Smooth muscle cell (in vitro differentiated cells): ENCODE measurements around the gene EDA. TPM values are rescaled to one million over a fixed set of nuclear protein-coding genes. Genes with fewer than 3 reads are reported as not detected.

ENCODE experiments used
- DNase-seq: peaks from one replicate; lab custom pipeline; 2025; ENCODE audit not compliant: unreplicated experiment; lab: John Stamatoyannopoulos, UW
- H2AFZ ChIP-seq: fragments of 200-600 bp; sonication (generic); 2 replicates; pipeline ENCODE4 v1.6.0; 2016; ENCODE audit warnings: antibody characterized with exemption, low read depth, mild to moderate bottlenecking
- H3F3A ChIP-seq: fragments of 200-600 bp; sonication (generic); 2 replicates; pipeline ENCODE4 v1.6.0; 2017; ENCODE audit warnings: antibody characterized with exemption, low read depth
- H3K27ac ChIP-seq: fragments of 200-600 bp; sonication (generic); 2 replicates; pipeline ENCODE4 v1.5.1; 2016; ENCODE audit warnings: low read depth, mild to moderate bottlenecking
- H3K27me3 ChIP-seq: fragments of 200-600 bp; sonication (generic); 2 replicates; pipeline ENCODE4 v1.6.1; 2016; ENCODE audit warnings: low read depth, mild to moderate bottlenecking
- H3K36me3 ChIP-seq: fragments of 200-600 bp; sonication (generic); 2 replicates; pipeline ENCODE4 v1.5.1; 2016; ENCODE audit warnings: low read depth
- H3K4me1 ChIP-seq: fragments of 200-600 bp; sonication (generic); 2 replicates; pipeline ENCODE4 v1.5.1; 2016; ENCODE audit warnings: low read depth
- H3K4me2 ChIP-seq: fragments of 200-600 bp; sonication (generic); 2 replicates; pipeline ENCODE4 v1.6.0; 2016; ENCODE audit warnings: mild to moderate bottlenecking
- H3K4me3 ChIP-seq: fragments of 200-600 bp; sonication (generic); 2 replicates; pipeline ENCODE4 v1.5.1; 2016; ENCODE audit warnings: mild to moderate bottlenecking
- H3K79me2 ChIP-seq: fragments of 200-600 bp; sonication (generic); 2 replicates; pipeline ENCODE4 v1.6.0; 2016; ENCODE audit warnings: low read depth, mild to moderate bottlenecking
- H3K9ac ChIP-seq: fragments of 200-600 bp; sonication (generic); 2 replicates; pipeline ENCODE4 v1.6.0; 2016; ENCODE audit warnings: low read depth
- H3K9me3 ChIP-seq: fragments of 200-600 bp; sonication (generic); replicated peaks from 2 replicates; pipeline ENCODE4 v1.5.1; 2016; ENCODE audit warnings: low read depth
- H4K20me1 ChIP-seq: fragments of 200-600 bp; sonication (generic); 2 replicates; pipeline ENCODE4 v1.6.0; 2016; ENCODE audit warnings: low read depth
- CTCF ChIP-seq: fragments of 200-600 bp; sonication (generic); IDR thresholded peaks from 2 replicates; pipeline ENCODE4 v1.5.1; 2017; ENCODE audit warnings: borderline replicate concordance, mild to moderate bottlenecking, antibody characterized with exemption; ENCODE audit not compliant: insufficient read depth, poor library complexity, severe bottlenecking
- WGBS: methylation state at CpG from one replicate; pipeline ENCODE4 v1.1.7; 2016; ENCODE audit warnings: low lambda C conversion rate; 5-methylcytosine and 5-hydroxymethylcytosine counted together
- polyA plus RNA-seq: library from polyadenylated mRNA; unstranded; fragments of >200 nt; fragmentation: Nextera tagmentation; extraction: Ambion mirVana; gene quantifications from 2 replicates; pipeline ENCODE4 v1.2.1, GENCODE V29; 2016
- total RNA-seq: library from RNA; depleted of rRNA; stranded (reverse); fragments of >200 nt; gene quantifications from 2 replicates; pipeline ENCODE4 v1.2.3, GENCODE V29; 2014

The EDA gene
- total and polyA plus RNA-seq, 2 experiments from 2014 or later: 2.0 TPM; not detected in 1

- no peaks in the 10 kb centered on the region for H3K9me3 ChIP-seq
- 68% methylated on average over 1 of the region's 1 CpG for WGBS
These were observed 132.1 kb downstream of the EDA start for GRCh38 chrX:69748055-69748454.

GRCh38 chrX:69759921-69760625, 144.2 kb downstream of the EDA start:
- WGBS: 31% methylated on average over 1 of the region's 1 CpG
- H3F3A ChIP-seq: no peaks in the 10 kb centered on the region
- DNase-seq: no peak

More at GRCh38 chrX:69748055-69748454, 132.1 kb downstream of the EDA start:
- no peaks in the 10 kb centered on the region for H3K36me3 ChIP-seq
- TF ChIP-seq CTCF: no peak
- no peaks in the 10 kb centered on the region for H4K20me1 ChIP-seq
- no peak overlapping the region for H3K27ac ChIP-seq
- H3K9ac ChIP-seq: no peak overlapping the region
- no peaks in the 10 kb centered on the region for H3K79me2 ChIP-seq
- H3F3A ChIP-seq: no peaks in the 10 kb centered on the region
- no peak overlapping the region for H3K4me2 ChIP-seq
- H3K4me1 ChIP-seq: no peaks in the 10 kb centered on the region
- no peak overlapping the region for H2AFZ ChIP-seq
- H3K4me3 ChIP-seq: no peak overlapping the region
- DNase-seq: no peak
- no peaks in the 10 kb centered on the region for H3K27me3 ChIP-seq

GRCh38 chrX:69761633-69762032, 145.7 kb downstream of the EDA start:
- Histone ChIP-seq H3F3A (no peaks in the 10 kb centered on the region), H3K9ac (no peak overlapping the region), H3K4me3 (no peak overlapping the region), H3K36me3 (no peaks in the 10 kb centered on the region), H3K9me3 (no peaks in the 10 kb centered on the region), H2AFZ (no peak overlapping the region), H3K4me1 (no peaks in the 10 kb centered on the region), H3K4me2 (no peak overlapping the region), H3K27ac (no peak overlapping the region), H4K20me1 (no peaks in the 10 kb centered on the region), H3K27me3 (no peaks in the 10 kb centered on the region), H3K79me2 (no peaks in the 10 kb centered on the region)
- no peak for DNase-seq
- WGBS: 65% methylated on average over 3 of the region's 3 CpGs
- TF ChIP-seq CTCF: no peak

More at GRCh38 chrX:69759921-69760625, 144.2 kb downstream of the EDA start:
- TF ChIP-seq CTCF: no peak
- H4K20me1 ChIP-seq: no peaks in the 10 kb centered on the region
- no peak overlapping the region for H2AFZ ChIP-seq
- H3K4me1 ChIP-seq: no peaks in the 10 kb centered on the region
- H3K27ac ChIP-seq: no peak overlapping the region
- H3K36me3 ChIP-seq: no peaks in the 10 kb centered on the region
- no peak overlapping the region for H3K4me2 ChIP-seq
- H3K27me3 ChIP-seq: no peaks in the 10 kb centered on the region
- H3K9me3 ChIP-seq: no peaks in the 10 kb centered on the region
- H3K9ac ChIP-seq: no peak overlapping the region
- no peak overlapping the region for H3K4me3 ChIP-seq
- no peaks in the 10 kb centered on the region for H3K79me2 ChIP-seq

GRCh38 chrX:69762340-69762739, 146.4 kb downstream of the EDA start:
- Histone ChIP-seq H3K4me3 (no peak overlapping the region), H3K4me2 (no peak overlapping the region), H2AFZ (no peak overlapping the region), H3K27ac (no peak overlapping the region), H3K36me3 (no peaks in the 10 kb centered on the region), H3F3A (no peaks in the 10 kb centered on the region), H3K79me2 (no peaks in the 10 kb centered on the region), H3K27me3 (no peaks in the 10 kb centered on the region), H3K9me3 (no peaks in the 10 kb centered on the region), H4K20me1 (no peaks in the 10 kb centered on the region), H3K4me1 (no peaks in the 10 kb centered on the region), H3K9ac (no peak overlapping the region)
- 81% methylated on average over 3 of the region's 3 CpGs for WGBS
- TF ChIP-seq CTCF: no peak
- no peak for DNase-seq
